ENCODE results near the gene IL34. TPM values are rescaled to one million over a fixed set of nuclear protein-coding genes. Genes with fewer than 3 reads are reported as not detected.

IL34 gene
- total RNA-seq, 1 experiment from 2014 or later: 0.35 TPM

GRCh38 chr16:70703041-70703834, 56.9 kb downstream of the IL34 start:
- Mint-ChIP-seq H3K4me3 (ENCODE audit: low read depth, unreplicated experiment) (no peak overlapping the region), H3K27me3 (ENCODE audit: unreplicated experiment) (no peaks in the 10 kb centered on the region), H3K36me3 (ENCODE audit: insufficient read depth, unreplicated experiment) (peaks cover 23% of the 10 kb centered on the region), H3K9me3 (ENCODE audit: low read depth, unreplicated experiment) (no peaks in the 10 kb centered on the region), H3K27ac (ENCODE audit: unreplicated experiment) (no peak overlapping the region), H3K4me1 (ENCODE audit: low read depth, unreplicated experiment) (peaks cover 31% of the 10 kb centered on the region)
- TF ChIP-seq CTCF (IDR thresholded peaks at IDR 0.05; ENCODE audit: unreplicated experiment): no peak
- intact Hi-C loops (cut with micrococcal nuclease; ENCODE audit: unreplicated experiment): no loop called here
- no peak for DNase-seq
- CTCF ChIA-PET: interaction anchor here (0.6 kb wide), 1 partner anchor 1512 kb away, joined by 4 read pairs; no protein-coding TSS in a partner anchor
- BruUV-seq (replicated peaks): no TSS peak

- peaks cover 33% of the 10 kb centered on the region for H3K4me1 Mint-ChIP-seq (ENCODE audit: low read depth, unreplicated experiment)
- intact Hi-C loops (cut with micrococcal nuclease; ENCODE audit: unreplicated experiment): no loop called here
- no TSS peak for BruUV-seq (replicated peaks)
- CTCF ChIA-PET: interaction anchor here (0.6 kb wide), 1 partner anchor 1474 kb away, joined by 7 read pairs; no protein-coding TSS in a partner anchor
- no peak for DNase-seq
- no peak for TF ChIP-seq CTCF (IDR thresholded peaks at IDR 0.05; ENCODE audit: unreplicated experiment)
- no peaks in the 10 kb centered on the region for H3K9me3 Mint-ChIP-seq (ENCODE audit: low read depth, unreplicated experiment)
- no peaks in the 10 kb centered on the region for H3K27me3 Mint-ChIP-seq (ENCODE audit: unreplicated experiment)
- peaks cover 22% of the 10 kb centered on the region for H3K36me3 Mint-ChIP-seq (ENCODE audit: insufficient read depth, unreplicated experiment)
- no peak overlapping the region for H3K4me3 Mint-ChIP-seq (ENCODE audit: low read depth, unreplicated experiment)
- no peak overlapping the region for H3K27ac Mint-ChIP-seq (ENCODE audit: unreplicated experiment)
Measured at GRCh38 chr16:70703835-70704381, 57.5 kb downstream of the IL34 start.

- DNase-seq: no peak
- no peaks in the 10 kb centered on the region for H3K27me3 Mint-ChIP-seq (ENCODE audit: unreplicated experiment)
- TF ChIP-seq CTCF (IDR thresholded peaks at IDR 0.05; ENCODE audit: unreplicated experiment): no peak
- intact Hi-C loops (cut with micrococcal nuclease; ENCODE audit: unreplicated experiment): no loop called here
- no TSS peak for BruUV-seq (replicated peaks)
- peaks cover 33% of the 10 kb centered on the region for H3K4me1 Mint-ChIP-seq (ENCODE audit: low read depth, unreplicated experiment)
- no peak overlapping the region for H3K27ac Mint-ChIP-seq (ENCODE audit: unreplicated experiment)
- no peaks in the 10 kb centered on the region for H3K9me3 Mint-ChIP-seq (ENCODE audit: low read depth, unreplicated experiment)
- H3K36me3 Mint-ChIP-seq (ENCODE audit: insufficient read depth, unreplicated experiment): peaks cover 18% of the 10 kb centered on the region
- no peak overlapping the region for H3K4me3 Mint-ChIP-seq (ENCODE audit: low read depth, unreplicated experiment)
- CTCF ChIA-PET: interaction anchor here (0.6 kb wide), 1 partner anchor 1475 kb away, joined by 7 read pairs; no protein-coding TSS in a partner anchor
Measured at GRCh38 chr16:70704586-70704985, 58.2 kb downstream of the IL34 start.

- H3K27me3 Mint-ChIP-seq (ENCODE audit: unreplicated experiment): no peaks in the 10 kb centered on the region
- TF ChIP-seq CTCF (IDR thresholded peaks at IDR 0.05; ENCODE audit: unreplicated experiment): no peak
- H3K27ac Mint-ChIP-seq (ENCODE audit: unreplicated experiment): peak overlapping the region; percentile 41
- intact Hi-C loops (cut with micrococcal nuclease; ENCODE audit: unreplicated experiment): loop anchor here (5.0 kb wide), 2 partner anchors 42 to 67 kb away; no protein-coding TSS in a partner anchor
- no peaks in the 10 kb centered on the region for H3K9me3 Mint-ChIP-seq (ENCODE audit: low read depth, unreplicated experiment)
- H3K4me3 Mint-ChIP-seq (ENCODE audit: low read depth, unreplicated experiment): no peak overlapping the region
- BruUV-seq (replicated peaks): no TSS peak
- H3K36me3 Mint-ChIP-seq (ENCODE audit: insufficient read depth, unreplicated experiment): peaks cover 18% of the 10 kb centered on the region
- no peak for DNase-seq
- peaks cover 33% of the 10 kb centered on the region for H3K4me1 Mint-ChIP-seq (ENCODE audit: low read depth, unreplicated experiment)
- CTCF ChIA-PET: no interaction called here
Measured at GRCh38 chr16:70705056-70705455, 58.7 kb downstream of the IL34 start.
